ENCODE data around the gene CHCHD3. TPM values are rescaled to one million over a fixed set of nuclear protein-coding genes. Genes with fewer than 3 reads are reported as not detected.

CHCHD3 gene
- total RNA-seq, 1 donor from 2014 or later = 62.1 TPM

GRCh38 chr7:133051719-133052400 lies 30.0 kb downstream of the CHCHD3 start:
- no peak for TF ChIP-seq CTCF (IDR thresholded peaks at IDR 0.05; ENCODE audit: insufficient read depth, low read length, severe bottlenecking)
- Histone ChIP-seq H3K36me3 (ENCODE audit: control insufficient read depth, insufficient read depth, low read length) (no peaks in the 10 kb centered on the region), H3K4me3 (ENCODE audit: low read depth, low read length) (no peak overlapping the region), H3K27me3 (ENCODE audit: control insufficient read depth, insufficient read depth, low read length) (no peaks in the 10 kb centered on the region)
- DNase-seq (ENCODE audit: low read depth) (no peak), FAIRE-seq (no peak)

GRCh38 chr7:133051066-133051465 lies 30.8 kb downstream of the CHCHD3 start:
- Histone ChIP-seq H3K4me3 (ENCODE audit: low read depth, low read length) (no peak overlapping the region), H3K27me3 (ENCODE audit: control insufficient read depth, insufficient read depth, low read length) (no peaks in the 10 kb centered on the region), H3K36me3 (ENCODE audit: control insufficient read depth, insufficient read depth, low read length) (no peaks in the 10 kb centered on the region)
- FAIRE-seq = no peak
- peak; percentile 4 for TF ChIP-seq CTCF (IDR thresholded peaks at IDR 0.05; ENCODE audit: insufficient read depth, low read length, severe bottlenecking)
- no peak for DNase-seq (ENCODE audit: low read depth)

GRCh38 chr7:133050200-133050995 lies 31.5 kb downstream of the CHCHD3 start:
- Histone ChIP-seq H3K4me3 (ENCODE audit: low read depth, low read length) (no peak overlapping the region), H3K36me3 (ENCODE audit: control insufficient read depth, insufficient read depth, low read length) (peaks cover 1% of the 10 kb centered on the region), H3K27me3 (ENCODE audit: control insufficient read depth, insufficient read depth, low read length) (no peaks in the 10 kb centered on the region)
- FAIRE-seq = no peak
- no peak for TF ChIP-seq CTCF (IDR thresholded peaks at IDR 0.05; ENCODE audit: insufficient read depth, low read length, severe bottlenecking)
- no peak for DNase-seq (ENCODE audit: low read depth)

GRCh38 chr7:133048589-133048988 lies 33.3 kb downstream of the CHCHD3 start:
- no peak for FAIRE-seq
- TF ChIP-seq CTCF (IDR thresholded peaks at IDR 0.05; ENCODE audit: insufficient read depth, low read length, severe bottlenecking) = no peak

GRCh38 chr7:133047321-133047720 lies 34.6 kb downstream of the CHCHD3 start:
- H3K27me3 ChIP-seq (ENCODE audit: control insufficient read depth, insufficient read depth, low read length) = no peaks in the 10 kb centered on the region
- H3K36me3 ChIP-seq (ENCODE audit: control insufficient read depth, insufficient read depth, low read length) = peaks cover 1% of the 10 kb centered on the region
- no peak for TF ChIP-seq CTCF (IDR thresholded peaks at IDR 0.05; ENCODE audit: insufficient read depth, low read length, severe bottlenecking)
- DNase-seq (ENCODE audit: low read depth) = peak; percentile 8
- no peak overlapping the region for H3K4me3 ChIP-seq (ENCODE audit: low read depth, low read length)
- FAIRE-seq = no peak

More at GRCh38 chr7:133048589-133048988, 33.3 kb downstream of the CHCHD3 start:
- Histone ChIP-seq H3K27me3 (ENCODE audit: control insufficient read depth, insufficient read depth, low read length) (no peaks in the 10 kb centered on the region), H3K36me3 (ENCODE audit: control insufficient read depth, insufficient read depth, low read length) (peaks cover 1% of the 10 kb centered on the region), H3K4me3 (ENCODE audit: low read depth, low read length) (no peak overlapping the region)
- DNase-seq (ENCODE audit: low read depth) = no peak

Measured in bronchial epithelial cell (primary cell).